Gastroesophageal sphincter (tissue), 3 donors: Measurements from ENCODE around the gene ANO4.

ENCODE experiments used
- CTCF ChIP-seq, 4 experiments: fragments of 200-600 bp in 2 of 4; fragments of 450-650 bp in 2 of 4; sonication (generic) in 1 of 4; IDR thresholded peaks; one replicate each; pipeline ENCODE4 v1.5.1; 2017 to 2019; ENCODE audit warnings: antibody characterized with exemption in 4 of 4, mild to moderate bottlenecking in 2 of 4, moderate library complexity in 2 of 4
- POLR2AphosphoS5 ChIP-seq: sonication (generic); formaldehyde crosslinking; IDR thresholded peaks from one replicate; pipeline ENCODE4 v1.6.1; 2017; ENCODE audit warnings: antibody characterized with exemption

GRCh38 chr12:100964028-100964427, 169.5 kb downstream of the ANO4 start:
- no peak for TF ChIP-seq CTCF (IDR thresholded peaks at IDR 0.05)
- no peak for TF ChIP-seq POLR2AphosphoS5
